IPS-20b (cell line): ENCODE data around the gene ZNF655.

Source experiments
- H3K27ac ChIP-seq: one replicate; pipeline ENCODE4 v1.5.1; 2013; ENCODE audit warnings: low read length
- H3K27me3 ChIP-seq: 2 replicates; pipeline ENCODE4 v1.6.1; 2013; ENCODE audit warnings: mild to moderate bottlenecking, low read length, inconsistent platforms; ENCODE audit not compliant: insufficient read depth
- H3K36me3 ChIP-seq: 2 replicates; pipeline ENCODE4 v1.6.1; 2013; ENCODE audit warnings: low read depth, mild to moderate bottlenecking, inconsistent platforms, low read length, moderate library complexity; ENCODE audit not compliant: insufficient read depth
- H3K4me1 ChIP-seq: 2 replicates; pipeline ENCODE4 v1.6.1; 2013; ENCODE audit warnings: mild to moderate bottlenecking, control low read depth, inconsistent platforms, low read length, moderate library complexity; ENCODE audit not compliant: insufficient read depth
- H3K4me3 ChIP-seq: 2 replicates; pipeline ENCODE4 v1.5.1; 2013; ENCODE audit warnings: mild to moderate bottlenecking, low read length, inconsistent platforms
- H3K9ac ChIP-seq: 2 replicates; pipeline ENCODE4 v1.6.1; 2013; ENCODE audit warnings: low read depth, mild to moderate bottlenecking, inconsistent platforms, low read length, moderate library complexity
- H3K9me3 ChIP-seq: 2 replicates; pipeline ENCODE4 v1.6.1; 2013; ENCODE audit warnings: mild to moderate bottlenecking, low read depth, low read length, inconsistent platforms; ENCODE audit not compliant: insufficient read depth

ZNF655 gene

DNA sequence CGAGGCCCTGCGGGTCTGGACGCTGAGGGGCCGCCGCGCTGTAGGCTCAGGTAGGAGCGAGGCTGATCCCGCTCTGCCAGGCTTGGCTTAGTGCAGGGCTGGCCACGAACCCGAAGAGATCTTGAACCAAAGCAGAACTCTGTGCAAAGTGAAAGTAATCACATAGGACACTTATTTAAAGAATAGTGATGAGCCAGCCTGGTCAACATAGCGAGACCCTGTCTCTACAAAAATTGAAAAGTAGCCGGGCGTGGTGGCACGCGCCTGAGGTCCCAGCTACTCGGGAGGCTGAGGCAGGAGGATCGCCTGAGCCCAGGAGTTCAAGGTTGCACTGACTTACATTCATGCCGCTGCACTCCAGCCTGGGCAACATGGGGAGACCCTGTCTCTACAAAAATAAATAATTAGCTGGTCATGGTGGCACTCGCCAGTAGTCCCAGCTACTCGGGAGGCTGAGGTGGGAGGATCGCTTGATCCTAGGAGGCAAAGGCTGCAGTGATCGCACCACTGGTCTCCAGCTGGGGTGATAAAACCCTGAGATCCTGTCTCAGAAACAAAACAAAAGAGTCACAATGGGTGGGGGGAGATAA is 58.8 kb downstream of the ZNF655 start:
- peak overlapping the region; percentile 85 for H3K9ac ChIP-seq
- H3K4me3 ChIP-seq = peak overlapping the region; percentile 75
- H3K27ac ChIP-seq = no peak overlapping the region
- peaks cover 43% of the 10 kb centered on the region for H3K36me3 ChIP-seq
- peaks cover 10% of the 10 kb centered on the region for H3K4me1 ChIP-seq
- H3K9me3 ChIP-seq = no peaks in the 10 kb centered on the region
- no peaks in the 10 kb centered on the region for H3K27me3 ChIP-seq

DNA sequence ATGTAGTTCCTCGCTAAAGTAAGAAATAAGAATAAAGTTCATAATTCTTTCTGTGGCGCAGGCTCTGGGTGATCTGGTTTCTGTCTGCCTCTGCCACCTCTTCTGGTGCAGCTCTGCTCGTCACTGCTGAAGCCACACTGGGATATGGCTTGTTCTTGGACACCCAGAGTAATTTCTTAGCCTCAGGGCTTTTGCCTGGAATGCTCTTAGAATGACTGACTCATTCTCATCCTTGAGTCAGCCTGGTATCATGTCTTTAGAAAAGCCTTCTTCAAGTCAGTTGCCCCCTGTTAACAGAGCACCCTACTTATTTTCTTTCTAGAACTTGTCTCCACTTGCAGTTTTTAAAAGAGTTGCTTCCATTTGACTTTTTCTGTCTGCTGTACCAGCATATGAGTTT is 60.3 kb downstream of the ZNF655 start:
- Histone ChIP-seq H3K27ac (no peak overlapping the region), H3K4me3 (no peak overlapping the region), H3K9me3 (no peaks in the 10 kb centered on the region), H3K4me1 (peaks cover 10% of the 10 kb centered on the region), H3K9ac (no peak overlapping the region), H3K36me3 (peaks cover 57% of the 10 kb centered on the region), H3K27me3 (no peaks in the 10 kb centered on the region)

DNA sequence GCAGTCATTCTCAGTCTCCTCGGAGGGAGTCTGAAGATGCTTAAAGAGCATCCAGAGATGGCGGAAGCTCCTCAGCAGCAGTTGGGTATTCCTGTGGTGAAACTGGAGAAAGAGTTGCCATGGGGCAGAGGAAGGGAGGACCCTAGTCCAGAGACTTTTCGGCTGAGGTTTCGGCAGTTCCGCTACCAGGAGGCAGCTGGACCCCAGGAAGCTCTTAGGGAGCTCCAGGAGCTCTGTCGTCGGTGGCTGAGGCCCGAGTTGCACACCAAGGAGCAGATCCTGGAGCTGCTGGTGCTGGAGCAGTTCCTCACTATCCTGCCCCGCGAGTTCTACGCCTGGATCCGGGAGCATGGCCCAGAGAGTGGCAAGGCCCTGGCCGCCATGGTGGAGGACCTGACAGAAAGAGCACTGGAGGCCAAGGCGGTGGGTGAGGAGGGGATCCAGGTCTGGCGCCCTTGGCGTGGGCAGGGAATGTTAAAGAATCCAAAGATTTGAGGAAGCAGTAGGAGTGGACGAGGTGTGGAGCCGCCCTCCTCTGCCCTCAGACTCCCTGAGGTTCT is 61.2 kb downstream of the ZNF655 start:
- Histone ChIP-seq H3K9ac (no peak overlapping the region), H3K4me3 (no peak overlapping the region), H3K27ac (no peak overlapping the region), H3K27me3 (no peaks in the 10 kb centered on the region), H3K9me3 (no peaks in the 10 kb centered on the region), H3K4me1 (peaks cover 10% of the 10 kb centered on the region), H3K36me3 (peaks cover 67% of the 10 kb centered on the region)

DNA sequence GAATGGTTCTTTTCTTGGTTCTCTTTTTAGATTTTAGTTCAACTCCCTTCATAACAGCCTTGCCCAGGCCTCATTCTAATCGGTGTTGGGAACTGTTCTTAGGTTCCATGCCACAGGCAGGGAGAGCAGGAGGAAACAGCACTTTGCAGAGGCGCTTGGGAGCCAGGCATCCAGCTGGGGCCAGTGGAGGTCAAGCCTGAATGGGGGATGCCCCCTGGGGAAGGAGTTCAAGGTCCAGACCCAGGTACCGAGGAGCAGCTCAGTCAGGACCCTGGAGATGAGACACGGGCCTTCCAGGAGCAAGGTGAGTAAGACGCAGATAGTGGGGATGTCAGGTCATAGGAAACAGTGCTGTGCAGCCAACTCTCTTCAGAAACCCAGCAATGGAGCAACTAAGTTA is 62.8 kb downstream of the ZNF655 start:
- Histone ChIP-seq H3K4me3 (no peak overlapping the region), H3K27me3 (no peaks in the 10 kb centered on the region), H3K4me1 (peaks cover 7% of the 10 kb centered on the region), H3K27ac (no peak overlapping the region), H3K9ac (no peak overlapping the region), H3K9me3 (no peaks in the 10 kb centered on the region), H3K36me3 (peaks cover 83% of the 10 kb centered on the region)

DNA sequence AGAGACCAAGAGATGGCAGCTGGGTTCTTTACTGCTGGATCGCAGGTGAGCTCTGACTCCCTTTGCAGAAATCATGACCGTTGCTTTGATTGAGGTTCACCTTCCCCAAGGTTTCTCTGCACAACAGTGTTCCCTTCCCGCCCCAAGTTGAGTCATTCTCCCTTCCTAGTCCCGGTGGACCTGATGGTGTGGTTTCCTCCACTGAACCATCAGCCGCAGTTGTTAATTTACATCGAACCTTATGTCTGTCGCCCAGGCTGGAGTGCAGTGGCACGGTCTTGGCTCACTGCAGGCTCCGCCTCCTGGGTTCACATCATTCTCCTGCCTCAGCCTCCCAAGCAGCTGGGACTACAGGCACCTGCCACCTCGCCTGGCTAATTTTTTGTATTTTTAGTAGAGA is 64.2 kb downstream of the ZNF655 start:
- Histone ChIP-seq H3K27me3 (no peaks in the 10 kb centered on the region), H3K9me3 (no peaks in the 10 kb centered on the region), H3K9ac (no peak overlapping the region), H3K27ac (no peak overlapping the region), H3K4me3 (no peak overlapping the region), H3K36me3 (peaks cover 96% of the 10 kb centered on the region), H3K4me1 (peaks cover 4% of the 10 kb centered on the region)

DNA sequence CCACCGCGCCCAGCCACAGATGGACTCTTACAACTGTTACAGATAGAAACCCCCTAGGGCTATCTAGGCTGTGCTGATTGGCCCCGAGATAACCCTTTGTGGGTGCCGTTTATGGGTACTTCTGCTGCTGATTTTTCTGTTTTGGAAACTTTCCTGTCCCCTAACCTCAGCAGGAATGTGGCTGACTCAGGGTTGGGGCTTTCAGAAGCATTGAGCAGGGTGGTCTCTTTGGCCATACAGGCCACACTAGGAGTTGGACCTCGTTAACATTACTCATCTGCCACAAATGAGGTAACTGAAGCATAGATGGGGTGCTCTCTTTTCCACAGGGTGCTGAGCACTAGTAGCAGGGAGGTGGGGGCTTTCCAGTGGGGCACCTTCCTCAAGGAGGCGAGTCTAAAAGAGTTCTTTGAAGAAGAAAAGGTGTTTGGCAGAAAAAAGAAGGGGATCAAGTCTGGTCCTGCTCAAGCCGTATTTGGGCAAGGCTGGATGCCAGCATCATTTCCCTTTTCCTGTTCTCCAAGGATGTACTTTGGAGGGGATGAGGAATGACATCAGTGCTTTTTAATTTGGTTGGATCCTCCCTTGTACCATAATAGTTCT is 64.8 kb downstream of the ZNF655 start:
- Histone ChIP-seq H3K27ac (no peak overlapping the region), H3K9ac (no peak overlapping the region), H3K27me3 (no peaks in the 10 kb centered on the region), H3K4me1 (peaks cover 2% of the 10 kb centered on the region; the same call in 1 of the 2 replicates), H3K36me3 (peaks cover 100% of the 10 kb centered on the region), H3K9me3 (no peaks in the 10 kb centered on the region), H3K4me3 (no peak overlapping the region)

DNA sequence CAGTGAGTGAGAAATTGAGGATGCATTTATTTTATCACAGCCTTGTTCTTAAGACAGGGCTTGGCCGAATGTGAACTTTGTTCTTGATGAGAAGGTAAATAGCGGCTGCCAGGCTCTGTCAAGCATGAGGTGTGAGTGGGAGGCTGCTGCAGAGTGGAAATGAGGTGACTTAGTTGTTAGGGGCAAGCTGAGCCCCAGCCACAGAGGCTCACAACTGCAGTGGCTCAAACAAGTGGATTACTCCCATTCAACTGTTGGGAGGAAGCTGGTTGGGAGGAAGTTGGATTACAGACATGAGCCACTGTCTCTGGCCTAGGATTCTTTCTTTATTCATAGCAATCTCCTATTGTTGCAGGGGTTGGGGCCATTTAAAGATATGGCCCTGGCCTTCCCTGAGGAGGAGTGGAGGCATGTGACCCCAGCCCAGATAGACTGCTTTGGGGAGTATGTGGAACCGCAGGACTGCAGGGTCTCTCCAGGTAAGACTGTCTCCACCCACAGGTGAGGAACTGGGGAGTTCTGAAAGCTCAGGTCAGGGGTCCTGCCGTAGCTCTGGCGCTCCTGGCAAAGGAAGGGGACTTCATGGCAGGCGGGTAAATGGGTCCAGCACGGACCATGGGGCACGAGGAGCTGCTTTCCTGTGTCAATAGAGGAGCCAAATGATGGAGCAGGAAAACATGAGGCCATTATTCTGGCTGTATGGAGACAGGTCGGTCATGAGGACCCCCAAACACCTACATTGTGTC is 65.4 kb downstream of the ZNF655 start:
- Histone ChIP-seq H3K27ac (no peak overlapping the region), H3K36me3 (peaks cover 100% of the 10 kb centered on the region), H3K27me3 (no peaks in the 10 kb centered on the region), H3K4me1 (peaks cover 9% of the 10 kb centered on the region), H3K4me3 (no peak overlapping the region), H3K9me3 (no peaks in the 10 kb centered on the region), H3K9ac (no peak overlapping the region)

DNA sequence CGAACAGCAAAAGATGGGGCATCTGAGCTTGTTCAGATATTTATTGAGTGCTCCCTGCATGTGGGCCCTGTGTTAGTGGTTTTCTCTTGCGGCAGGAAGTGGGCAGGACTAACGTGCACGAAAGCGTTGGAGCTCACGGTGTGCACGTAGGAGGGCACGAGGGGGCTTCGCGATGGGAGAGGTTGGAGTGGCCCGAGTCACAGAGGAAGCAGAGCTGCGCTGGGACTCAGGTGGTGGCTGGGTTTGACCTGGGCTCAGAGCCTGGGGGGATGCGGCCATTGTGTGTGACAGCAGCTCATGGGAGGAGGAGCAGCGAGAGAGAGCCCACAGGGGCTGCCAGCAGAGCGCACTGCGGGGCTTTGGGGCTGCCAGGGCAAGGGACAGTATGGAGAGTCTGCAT is 66.0 kb downstream of the ZNF655 start:
- Histone ChIP-seq H3K36me3 (peaks cover 100% of the 10 kb centered on the region), H3K27ac (no peak overlapping the region), H3K4me3 (no peak overlapping the region), H3K4me1 (peaks cover 13% of the 10 kb centered on the region), H3K27me3 (no peaks in the 10 kb centered on the region), H3K9me3 (no peaks in the 10 kb centered on the region), H3K9ac (no peak overlapping the region)

DNA sequence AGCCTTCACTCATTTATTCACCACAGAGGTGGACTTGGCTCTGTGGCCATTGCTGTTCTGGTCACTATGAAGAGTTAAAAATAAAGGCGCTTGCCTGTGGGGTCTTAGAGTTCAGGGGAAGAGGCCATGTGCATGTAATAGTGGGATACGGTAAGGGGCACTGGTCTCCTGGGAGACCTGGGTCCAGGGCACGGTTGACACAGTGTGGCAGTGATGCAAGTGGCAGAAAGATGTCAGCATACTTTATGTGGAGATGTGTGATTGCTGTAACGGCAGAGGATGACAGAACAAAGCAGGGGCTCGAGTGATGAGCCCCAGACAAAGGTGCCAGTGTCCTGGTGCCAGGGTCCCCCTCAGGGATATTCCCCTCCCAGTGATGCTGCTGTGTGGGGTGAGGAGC is 66.9 kb downstream of the ZNF655 start:
- Histone ChIP-seq H3K9me3 (no peaks in the 10 kb centered on the region), H3K27ac (no peak overlapping the region), H3K4me3 (no peak overlapping the region), H3K27me3 (no peaks in the 10 kb centered on the region), H3K36me3 (peaks cover 100% of the 10 kb centered on the region), H3K4me1 (peaks cover 14% of the 10 kb centered on the region), H3K9ac (no peak overlapping the region)

DNA sequence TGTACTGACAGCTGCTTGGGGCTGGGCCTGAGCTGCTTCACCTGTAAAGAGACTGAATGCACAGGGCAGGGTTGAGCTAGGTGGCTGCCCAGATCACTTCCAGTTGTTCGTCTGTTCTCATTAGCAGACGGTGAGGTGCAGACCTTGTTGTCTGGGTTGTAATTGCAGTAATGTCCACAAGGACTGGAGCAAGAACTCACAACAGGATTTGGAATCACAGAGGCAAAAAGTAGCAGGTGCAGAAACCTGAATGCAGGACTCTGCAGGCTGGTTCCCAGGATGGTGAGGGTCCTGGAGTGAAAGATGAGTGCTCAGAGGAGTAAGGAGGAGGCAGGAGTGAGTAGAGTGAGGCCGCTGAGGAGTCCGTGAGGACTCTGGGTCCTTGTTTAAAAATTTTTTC is 67.5 kb downstream of the ZNF655 start:
- H3K27me3 ChIP-seq = no peaks in the 10 kb centered on the region
- peaks cover 100% of the 10 kb centered on the region for H3K36me3 ChIP-seq
- H3K9me3 ChIP-seq = no peaks in the 10 kb centered on the region
- no peak overlapping the region for H3K9ac ChIP-seq
- peaks cover 18% of the 10 kb centered on the region for H3K4me1 ChIP-seq
- H3K27ac ChIP-seq = no peak overlapping the region
- no peak overlapping the region for H3K4me3 ChIP-seq
